Limb (tissue), 2 donors: Measurements from ENCODE around the gene SEMA5A.

Experiments used
- DNase-seq, 2 donors: peaks; one replicate each; pipeline ENCODE4 v3.0.0-alpha.2; 2016; ENCODE audit errors: extremely low spot score in 2 of 2

SEMA5A gene

GRCh38 chr5:9444346-9444745 is 101.5 kb downstream of the SEMA5A start:
- DNase-seq = no peak

GRCh38 chr5:9441610-9442009 is 104.3 kb downstream of the SEMA5A start:
- no peak for DNase-seq

GRCh38 chr5:9440517-9440916 is 105.4 kb downstream of the SEMA5A start:
- DNase-seq = no peak

- no peak for DNase-seq
These were observed 106.2 kb downstream of the SEMA5A start for GRCh38 chr5:9439531-9440292.

- no peak for DNase-seq
These were observed 107.1 kb downstream of the SEMA5A start for GRCh38 chr5:9438596-9439354.

- DNase-seq = no peak
These were observed 108.1 kb downstream of the SEMA5A start for GRCh38 chr5:9437741-9438240.

- no peak for DNase-seq
These were observed 114.2 kb downstream of the SEMA5A start for GRCh38 chr5:9431496-9432258.

- no peak for DNase-seq
These were observed 114.8 kb downstream of the SEMA5A start for GRCh38 chr5:9431151-9431495.

- DNase-seq = no peak
These were observed 115.6 kb downstream of the SEMA5A start for GRCh38 chr5:9430306-9430705.

- no peak for DNase-seq
These were observed 116.1 kb downstream of the SEMA5A start for GRCh38 chr5:9429691-9430215.

- DNase-seq = no peak
These were observed 117.6 kb downstream of the SEMA5A start for GRCh38 chr5:9428272-9428671.

GRCh38 chr5:9425710-9426109 is 120.2 kb downstream of the SEMA5A start:
- DNase-seq = no peak

GRCh38 chr5:9423571-9423970 is 122.3 kb downstream of the SEMA5A start:
- DNase-seq = no peak

- no peak for DNase-seq
These were observed 124.0 kb downstream of the SEMA5A start for GRCh38 chr5:9421884-9422283.

- no peak for DNase-seq
These were observed 126.1 kb downstream of the SEMA5A start for GRCh38 chr5:9419794-9420193.

- DNase-seq = no peak
These were observed 130.3 kb downstream of the SEMA5A start for GRCh38 chr5:9415566-9415965.

- DNase-seq = no peak
These were observed 130.8 kb downstream of the SEMA5A start for GRCh38 chr5:9415091-9415490.

- no peak for DNase-seq
These were observed 134.7 kb downstream of the SEMA5A start for GRCh38 chr5:9411142-9411541.

- DNase-seq = no peak
These were observed 136.4 kb downstream of the SEMA5A start for GRCh38 chr5:9409413-9409960.

- no peak for DNase-seq
These were observed 136.9 kb downstream of the SEMA5A start for GRCh38 chr5:9408964-9409363.

- DNase-seq = no peak
These were observed 140.6 kb downstream of the SEMA5A start for GRCh38 chr5:9405196-9405754.
